ENCODE measurements around the gene ATP5F1E. TPM values are rescaled to one million over a fixed set of nuclear protein-coding genes. Genes with fewer than 3 reads are reported as not detected.

The ATP5F1E gene
- total and polyA plus RNA-seq, 4 donors = 11.7 to 148 (median 27.7) TPM

- Histone ChIP-seq H3K4me1 (ENCODE audit: control insufficient read depth in 4 of 4, insufficient read depth in 4 of 4, low read length in 3 of 4) (peaks cover 11 to 38% (median 26%) of the 10 kb centered on the region in 4 donors), H3K9me3 (ENCODE audit: control insufficient read depth in 4 of 4, low read length in 3 of 4) (no peaks in the 10 kb centered on the region), H3K4me3 (ENCODE audit: low read depth in 1 of 3, low read length in 3 of 3) (peak within 1 kb of the TSS; percentile 68 to 83 (median 75)), H3K9ac (ENCODE audit: low read depth in 1 of 2, low read length in 2 of 2) (peak within 1 kb of the TSS; percentile 10 to 68), H3K27me3 (ENCODE audit: control insufficient read depth in 4 of 4, insufficient read depth in 4 of 4, low read length in 3 of 4) (no peaks in the 10 kb centered on the region), H3K36me3 (ENCODE audit: control insufficient read depth in 4 of 4, insufficient read depth in 3 of 4, low read depth in 1 of 4, low read length in 3 of 4) (peaks cover 0 to 4% (median 2%) of the 10 kb centered on the region in 4 donors), H3K27ac (ENCODE audit: low read depth in 1 of 2, low read length in 2 of 2) (peak within 1 kb of the TSS; percentile 82 to 92)
- WGBS = 5% methylated on average over 82 of the region's 82 CpGs
- TF ChIP-seq RAD21 (IDR thresholded peaks at IDR 0.05) = no peak
- peak in 1 of 2 donors; percentile 27 for TF ChIP-seq HNF4A (conservative IDR thresholded peaks at IDR 0.05)
- TF ChIP-seq, protein P1, sequence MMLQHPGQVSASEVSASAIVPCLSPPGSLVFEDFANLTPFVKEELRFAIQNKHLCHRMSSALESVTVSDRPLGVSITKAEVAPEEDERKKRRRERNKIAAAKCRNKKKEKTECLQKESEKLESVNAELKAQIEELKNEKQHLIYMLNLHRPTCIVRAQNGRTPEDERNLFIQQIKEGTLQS (IDR thresholded peaks at IDR 0.05) = no peak
- no peak for TF ChIP-seq JUND (IDR thresholded peaks at IDR 0.05)
- no peak for TF ChIP-seq ZBTB33 (IDR thresholded peaks at IDR 0.05)
- no peak for TF ChIP-seq YY1 (IDR thresholded peaks at IDR 0.05)
- TF ChIP-seq NR2F2 (IDR thresholded peaks at IDR 0.05) = no peak
- peak; percentile 80 for DNase-seq (ENCODE audit: low spot score)
Measured at GRCh38 chr20:59006864-59007664, 25.1 kb downstream of the ATP5F1E start, which contains the start of gene CTSZ. CTSZ (minus strand) TSS chr20:59007254; CDS start chr20:59007128, 126 bp downstream.

DNA sequence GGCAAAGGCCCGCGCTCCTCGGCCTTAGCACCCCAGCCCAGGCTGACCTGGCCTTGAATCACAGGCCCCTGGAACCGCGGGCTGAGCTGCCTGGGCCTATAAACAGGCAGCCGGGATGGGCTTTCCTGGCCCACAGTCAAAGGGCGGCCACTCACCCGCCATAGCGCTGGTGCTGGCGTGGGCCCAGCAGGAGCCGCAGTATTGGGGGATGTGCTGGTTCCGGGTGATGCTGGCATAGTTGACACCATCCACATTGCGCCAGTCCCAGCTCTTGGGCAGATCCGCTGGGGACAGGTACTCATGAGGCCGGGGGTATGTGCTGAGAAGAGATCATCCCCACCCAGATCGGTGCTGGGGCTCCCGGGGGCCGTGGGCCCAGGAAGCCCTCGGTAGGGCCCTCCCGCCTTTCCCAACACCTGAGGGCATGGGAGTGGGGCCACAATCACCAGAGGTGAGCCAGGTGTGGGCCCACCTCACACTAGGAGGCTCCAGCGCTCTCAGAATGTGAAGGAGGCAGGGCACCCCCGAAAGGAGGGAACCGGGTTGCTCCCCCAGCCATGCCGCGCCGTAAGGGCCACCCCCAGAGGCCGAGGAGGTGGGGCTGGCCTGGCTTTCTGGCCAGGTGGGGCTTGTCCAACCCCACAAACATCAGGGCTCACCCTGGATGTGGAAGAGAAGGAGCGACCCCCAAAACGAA lies 25.8 kb downstream of the ATP5F1E start:
- TF ChIP-seq RXRA (IDR thresholded peaks at IDR 0.05) (peak; percentile 98 to 99), FOXA2 (IDR thresholded peaks at IDR 0.05) (no peak), SP1 (IDR thresholded peaks at IDR 0.05) (peak; percentile 90), EGR1 (IDR thresholded peaks at IDR 0.05; ENCODE audit: low read depth in 2 of 2) (peak in 1 of 2 donors; percentile 16), HNF4G (IDR thresholded peaks at IDR 0.05) (peak; percentile 50), YY1 (IDR thresholded peaks at IDR 0.05) (peak; percentile 67), HNF4A (conservative IDR thresholded peaks at IDR 0.05) (peak; percentile 89), RAD21 (IDR thresholded peaks at IDR 0.05) (peak; percentile 12 to 49), NR2F2 (IDR thresholded peaks at IDR 0.05) (peak; percentile 78), REST (IDR thresholded peaks at IDR 0.05) (peak; percentile 42)
- TF ChIP-seq, protein P1 (IDR thresholded peaks at IDR 0.05) = no peak
- Histone ChIP-seq H3K9me3 (ENCODE audit: control insufficient read depth in 4 of 4, low read length in 3 of 4) (no peaks in the 10 kb centered on the region), H3K27ac (ENCODE audit: low read depth in 1 of 2, low read length in 2 of 2) (peak overlapping the region; percentile 82 to 92), H3K9ac (ENCODE audit: low read depth in 1 of 2, low read length in 2 of 2) (peak overlapping the region; percentile 10 to 68), H3K27me3 (ENCODE audit: control insufficient read depth in 4 of 4, insufficient read depth in 4 of 4, low read length in 3 of 4) (no peaks in the 10 kb centered on the region), H3K4me1 (ENCODE audit: control insufficient read depth in 4 of 4, insufficient read depth in 4 of 4, low read length in 3 of 4) (peaks cover 11 to 38% (median 26%) of the 10 kb centered on the region in 4 donors), H3K4me3 (ENCODE audit: low read depth in 1 of 3, low read length in 3 of 3) (peak overlapping the region; percentile 68 to 83 (median 75)), H3K36me3 (ENCODE audit: control insufficient read depth in 4 of 4, insufficient read depth in 3 of 4, low read depth in 1 of 4, low read length in 3 of 4) (peaks cover 3 to 9% (median 4%) of the 10 kb centered on the region in 4 donors)
- DNase-seq (ENCODE audit: low spot score) = no peak
- 17% methylated on average over 29 of the region's 29 CpGs for WGBS

Data from liver (tissue), 9 donors.